ENCODE data around the gene RRP9.

RRP9 gene

GRCh38 chr3:51955893-51956770, 14.4 kb upstream of the RRP9 start:
- DNase-seq (ENCODE audit: low read depth, low spot score): no peak

- no peak for DNase-seq (ENCODE audit: low read depth, low spot score)
These were observed 13.6 kb upstream of the RRP9 start, which contains the start of gene GPR62 for GRCh38 chr3:51955175-51955892. TSS of gene GPR62 (plus strand) at chr3:51955381. CDS start at chr3:51955653, 272 bp downstream.

GRCh38 chr3:51954713-51955112, 13.0 kb upstream of the RRP9 start:
- DNase-seq (ENCODE audit: low read depth, low spot score): no peak

DNA sequence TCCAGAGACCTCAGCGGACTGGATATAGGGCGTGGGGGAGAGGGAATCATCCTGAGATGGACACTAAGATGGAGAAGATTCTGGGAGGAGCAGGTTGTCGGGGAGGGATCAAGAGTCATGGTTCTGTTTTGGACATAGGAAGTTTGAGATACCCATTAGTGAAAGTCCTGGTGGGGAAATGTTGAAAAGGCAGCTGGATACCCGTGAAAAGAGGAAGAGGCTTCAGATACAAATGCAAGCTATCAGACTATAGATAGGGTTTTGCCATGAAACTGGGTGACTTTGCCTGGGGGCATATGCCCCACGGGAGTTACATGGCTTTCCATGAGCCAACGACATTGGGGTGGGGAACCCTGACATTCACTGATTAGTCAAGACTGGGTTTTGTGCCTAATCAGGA, 12.4 kb upstream of the RRP9 start:
- no peak for DNase-seq (ENCODE audit: low read depth, low spot score)

DNA sequence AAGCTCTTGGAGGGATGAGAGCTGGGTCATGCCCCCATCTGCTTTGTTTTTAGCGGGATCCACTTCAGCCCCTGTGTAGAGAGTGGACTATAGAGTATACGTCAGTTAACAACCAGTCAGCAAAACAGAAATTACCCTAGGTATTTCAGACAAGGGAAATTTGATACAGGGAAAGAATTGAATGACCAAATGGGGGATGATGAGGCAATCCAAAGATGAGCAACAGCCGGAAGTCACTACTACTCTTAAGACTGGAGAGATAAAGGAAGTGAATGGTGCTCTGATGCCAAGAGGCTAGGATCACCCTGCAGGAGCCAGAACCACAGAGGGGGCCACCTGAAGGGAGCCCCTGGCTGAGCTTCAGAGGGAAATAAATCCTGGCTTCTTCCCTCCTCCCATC, 11.7 kb upstream of the RRP9 start:
- DNase-seq (ENCODE audit: low read depth, low spot score): no peak

DNA sequence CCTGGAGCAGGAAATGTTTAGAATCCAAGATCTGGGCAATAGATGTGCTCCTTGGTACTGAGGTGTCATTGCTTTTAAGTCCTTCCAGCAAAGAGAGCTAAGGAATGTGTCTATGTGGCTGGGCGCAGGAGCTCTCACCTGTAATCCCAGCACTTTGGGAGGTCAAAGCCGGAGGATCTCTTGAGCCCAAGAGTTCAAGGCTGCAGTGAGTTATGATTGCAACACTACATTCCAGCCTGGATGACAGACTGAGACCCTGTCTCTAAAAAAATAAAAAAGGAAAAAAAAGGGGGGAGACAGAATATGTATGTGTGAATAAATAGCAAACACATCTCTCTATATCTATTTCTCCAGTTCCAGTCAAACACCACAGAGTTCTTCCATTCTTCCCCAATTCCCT, 9.2 kb upstream of the RRP9 start:
- DNase-seq (ENCODE audit: low read depth, low spot score): no peak

DNA sequence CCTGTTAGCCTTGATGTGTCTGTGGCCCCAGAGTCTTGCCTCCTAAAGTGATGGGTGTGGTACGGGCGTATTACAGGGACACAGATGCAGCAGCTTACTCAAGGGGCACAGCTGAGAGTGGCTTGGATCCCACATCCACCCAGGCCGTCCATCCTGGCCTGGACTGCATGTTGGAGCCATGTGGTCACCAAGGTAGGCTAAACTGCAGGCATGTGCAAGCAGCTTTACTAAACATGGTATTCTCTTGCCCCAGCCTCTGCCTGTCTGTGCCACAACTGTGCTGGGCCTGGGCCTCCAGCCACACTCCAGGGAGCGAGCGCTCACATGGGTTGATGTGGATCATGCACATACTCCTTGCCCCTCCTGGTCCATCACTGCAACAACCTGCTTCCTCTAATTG, 7.4 kb upstream of the RRP9 start:
- DNase-seq (ENCODE audit: low read depth, low spot score): no peak

DNA sequence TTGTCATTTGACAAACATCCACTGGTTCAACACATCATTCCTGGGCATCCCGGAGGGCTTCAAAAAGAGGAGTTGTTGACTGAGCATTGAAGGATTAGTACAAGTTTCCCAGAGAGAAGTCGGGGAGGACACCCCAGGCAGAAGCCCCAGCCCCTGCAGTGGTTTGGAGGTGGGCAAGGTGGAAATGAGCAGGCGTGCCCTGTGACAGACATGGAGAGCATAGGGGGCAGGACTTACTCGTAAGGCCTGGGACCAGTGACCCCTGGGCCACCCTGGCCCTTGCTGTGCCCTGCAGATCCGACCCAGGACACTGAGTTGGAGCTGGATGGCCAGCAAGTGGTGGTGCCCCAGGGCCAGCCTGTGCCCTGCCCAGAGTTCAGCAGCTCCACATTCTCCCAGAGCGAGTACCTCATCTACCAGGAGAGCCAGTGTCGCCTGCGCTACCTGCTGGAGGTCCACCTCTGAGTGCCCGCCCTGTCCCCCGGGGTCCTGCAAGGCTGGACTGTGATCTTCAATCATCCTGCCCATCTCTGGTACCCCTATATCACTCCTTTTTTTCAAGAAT, 6.4 kb upstream of the RRP9 start:
- DNase-seq (ENCODE audit: low read depth, low spot score): no peak

GRCh38 chr3:51947215-51947900, 5.7 kb upstream of the RRP9 start:
- no peak for DNase-seq (ENCODE audit: low read depth, low spot score)

DNA sequence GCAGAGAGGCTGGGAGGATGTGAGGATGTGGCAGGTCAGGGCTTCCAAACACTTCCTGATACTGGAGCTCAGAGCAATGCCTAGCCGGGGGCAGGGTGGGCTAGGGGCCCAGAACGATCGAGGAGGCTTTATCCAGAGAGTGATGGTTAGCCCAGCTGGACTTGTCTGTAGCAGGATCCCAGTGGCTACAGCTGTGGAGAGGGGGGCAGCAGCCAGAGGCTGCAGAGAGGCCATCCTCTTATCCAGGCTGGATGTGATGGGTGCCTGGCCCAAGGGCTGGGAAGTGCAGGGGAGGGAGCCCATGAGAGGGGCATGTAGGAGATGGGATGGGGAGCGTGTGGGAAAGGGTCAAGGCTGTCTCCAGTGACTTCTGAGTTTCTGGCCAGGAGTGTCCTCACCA, 5.1 kb upstream of the RRP9 start:
- DNase-seq (ENCODE audit: low read depth, low spot score): no peak

DNA sequence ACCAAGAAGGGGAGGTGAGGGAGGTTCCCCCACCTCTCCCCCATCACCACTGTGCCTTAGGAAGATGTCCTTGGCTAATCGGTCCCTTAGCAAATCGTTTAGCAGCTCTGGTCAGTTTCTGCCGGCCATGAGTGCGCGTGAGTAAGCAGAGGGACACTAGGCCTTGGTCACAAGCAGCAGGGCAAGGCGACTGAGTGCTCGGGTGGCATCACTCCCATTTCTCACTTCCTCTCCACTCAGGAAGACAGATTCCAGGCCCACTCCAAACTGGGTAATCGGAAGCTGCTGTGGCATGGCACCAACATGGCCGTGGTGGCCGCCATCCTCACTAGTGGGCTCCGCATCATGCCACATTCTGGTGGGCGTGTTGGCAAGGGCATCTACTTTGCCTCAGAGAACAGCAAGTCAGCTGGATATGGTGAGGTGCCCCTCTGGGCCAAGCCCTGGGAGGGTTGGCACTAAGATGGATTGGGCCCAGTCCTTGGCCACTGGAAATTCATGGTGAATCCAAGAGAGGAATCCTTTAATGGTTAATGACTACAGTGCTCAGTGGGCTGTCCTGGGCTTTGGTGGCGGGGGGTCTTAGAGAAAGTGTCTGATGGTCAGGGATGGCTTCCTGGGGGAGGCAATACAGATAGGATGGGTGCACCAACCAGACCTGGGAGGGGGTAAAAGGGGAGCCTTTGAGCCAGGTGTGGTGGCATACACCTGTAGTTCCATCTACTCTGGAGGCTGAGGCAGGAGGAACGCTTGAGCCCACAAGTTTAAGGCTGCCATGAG, 4.4 kb upstream of the RRP9 start:
- DNase-seq (ENCODE audit: low read depth, low spot score): no peak

DNA sequence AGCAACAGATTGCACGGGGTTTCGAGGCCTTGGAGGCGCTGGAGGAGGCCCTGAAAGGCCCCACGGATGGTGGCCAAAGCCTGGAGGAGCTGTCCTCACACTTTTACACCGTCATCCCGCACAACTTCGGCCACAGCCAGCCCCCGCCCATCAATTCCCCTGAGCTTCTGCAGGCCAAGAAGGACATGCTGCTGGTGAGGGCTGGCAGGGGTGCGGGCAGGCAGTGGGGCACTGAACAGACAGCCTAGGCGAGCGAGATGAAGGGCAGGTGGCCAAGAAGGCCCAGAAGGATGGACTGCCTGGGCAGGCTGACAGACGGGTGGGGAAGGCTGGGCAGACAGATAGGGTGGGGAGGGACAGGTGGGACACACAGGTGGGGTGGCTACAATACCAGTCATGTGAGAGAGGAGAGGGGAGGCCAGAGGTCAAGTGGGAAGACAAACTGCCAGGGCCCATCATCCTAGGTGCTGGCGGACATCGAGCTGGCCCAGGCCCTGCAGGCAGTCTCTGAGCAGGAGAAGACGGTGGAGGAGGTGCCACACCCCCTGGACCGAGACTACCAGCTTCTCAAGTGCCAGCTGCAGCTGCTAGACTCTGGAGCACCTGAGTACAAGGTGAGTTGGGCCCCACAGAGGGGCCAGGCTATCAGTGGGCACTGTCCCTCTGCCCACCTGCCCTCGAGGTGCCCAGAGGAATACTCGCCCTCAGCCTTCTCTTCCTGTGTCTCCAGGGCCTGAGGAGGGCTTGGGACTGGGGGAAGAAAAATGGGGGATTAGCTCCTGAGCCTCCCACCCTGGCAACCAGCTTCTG, 3.5 kb upstream of the RRP9 start:
- DNase-seq (ENCODE audit: low read depth, low spot score): no peak

DNA sequence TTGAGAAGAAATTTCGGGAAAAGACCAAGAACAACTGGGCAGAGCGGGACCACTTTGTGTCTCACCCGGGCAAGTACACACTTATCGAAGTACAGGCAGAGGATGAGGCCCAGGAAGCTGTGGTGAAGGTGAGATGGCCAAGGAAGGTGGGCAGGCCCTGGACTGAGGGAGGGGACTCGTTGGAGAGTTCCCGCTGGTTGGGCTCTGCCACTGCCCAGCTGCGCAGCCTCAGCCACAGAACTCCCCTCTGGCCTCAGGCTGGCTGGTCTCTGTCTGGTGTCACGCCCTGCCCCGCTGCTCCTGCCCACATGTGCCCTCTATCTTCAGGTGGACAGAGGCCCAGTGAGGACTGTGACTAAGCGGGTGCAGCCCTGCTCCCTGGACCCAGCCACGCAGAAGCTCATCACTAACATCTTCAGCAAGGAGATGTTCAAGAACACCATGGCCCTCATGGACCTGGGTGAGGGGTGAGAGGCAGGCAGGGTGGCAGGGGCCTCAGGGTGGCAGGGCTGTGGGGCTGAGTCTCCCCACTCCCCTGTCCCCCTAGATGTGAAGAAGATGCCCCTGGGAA, 2.8 kb upstream of the RRP9 start:
- no peak for DNase-seq (ENCODE audit: low read depth, low spot score)

GRCh38 chr3:51943451-51944391, 2.0 kb upstream of the RRP9 start:
- DNase-seq (ENCODE audit: low read depth, low spot score): no peak

DNA sequence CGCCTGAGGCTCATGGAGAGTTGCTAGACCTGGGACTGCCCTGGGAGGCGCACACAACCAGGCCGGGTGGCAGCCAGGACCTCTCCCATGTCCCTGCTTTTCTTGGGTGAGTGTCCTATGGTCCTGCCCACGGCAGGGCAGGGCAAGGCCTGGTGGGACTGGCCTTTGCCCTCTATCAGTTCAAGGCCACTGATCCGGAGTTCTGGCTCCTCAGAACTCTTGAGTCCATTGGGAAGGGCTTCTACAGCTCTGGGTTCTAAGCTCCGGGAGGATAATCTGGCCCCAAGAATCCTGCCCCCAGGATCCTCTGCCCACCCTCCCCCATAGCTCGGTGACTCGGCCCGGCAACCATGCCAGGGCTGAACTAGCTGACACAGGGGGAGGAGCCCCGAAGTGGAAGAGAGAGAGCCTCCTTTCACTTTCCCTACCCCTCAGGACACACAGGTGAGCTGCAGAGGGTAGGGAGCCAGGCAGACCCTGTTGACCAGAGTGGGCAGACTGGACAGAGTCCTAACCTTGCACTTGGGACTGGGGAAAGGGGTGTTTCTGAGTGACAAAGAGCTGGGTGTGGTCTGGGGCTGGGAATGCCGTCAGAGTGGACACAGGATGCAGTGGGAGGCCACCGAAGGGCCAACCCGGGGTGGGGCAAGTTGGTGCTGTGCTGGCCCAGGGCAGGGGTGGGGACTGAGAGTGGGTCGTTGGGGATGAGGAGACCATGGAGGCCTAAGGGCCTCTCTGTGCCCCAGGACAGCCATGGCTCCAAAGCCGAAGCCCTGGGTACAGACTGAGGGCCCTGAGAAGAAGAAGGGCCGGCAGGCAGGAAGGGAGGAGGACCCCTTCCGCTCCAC, 1.1 kb upstream of the RRP9 start:
- DNase-seq (ENCODE audit: low read depth, low spot score): no peak

GRCh38 chr3:51941463-51941797, 274 bp downstream of the RRP9 start:
- no peak for DNase-seq (ENCODE audit: low read depth, low spot score)

- DNase-seq (ENCODE audit: low read depth, low spot score): no peak
These were observed 849 bp downstream of the RRP9 start for GRCh38 chr3:51940648-51941462.

All from smooth muscle cell of the brain vasculature (primary cell).